ENCODE data around the gene NARF. TPM values are rescaled to one million over a fixed set of nuclear protein-coding genes. Genes with fewer than 3 reads are reported as not detected.
A peak's percentile ranks its signal among the peaks of the same experiment; 100 is the strongest.

Gene NARF
- polyA plus RNA-seq, 1 experiment = 76.1 TPM

DNA sequence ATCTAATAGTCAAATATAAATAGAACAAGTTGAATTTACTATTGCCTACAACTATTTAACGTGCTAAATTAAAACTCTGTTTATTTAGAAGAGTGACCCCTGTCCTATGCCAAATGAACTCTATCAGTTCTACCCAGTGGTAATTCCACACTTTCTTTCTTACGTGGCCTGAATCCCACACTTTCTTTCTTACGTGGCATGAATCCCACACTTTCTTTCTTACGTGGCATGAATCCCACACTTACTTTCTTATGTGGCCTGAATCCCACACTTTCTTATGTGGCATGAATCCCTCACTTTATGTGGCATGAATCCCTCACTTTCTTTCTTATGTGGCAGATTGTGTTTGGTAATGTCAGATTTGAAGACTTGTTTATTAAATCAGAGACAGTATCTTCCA is 67.2 kb downstream of the NARF start:
- CTCF ChIA-PET = no interaction called here
- no peak overlapping the region for H3K27ac ChIP-seq (ENCODE audit: low read depth, low read length)
- H3K27me3 ChIP-seq (ENCODE audit: control insufficient read depth, insufficient read depth, low read length) = no peaks in the 10 kb centered on the region
- H3K9me3 ChIP-seq (ENCODE audit: control insufficient read depth, insufficient read depth, low read length) = no peaks in the 10 kb centered on the region; the same call in 1 of the 2 replicates
- no peak overlapping the region for H3K4me3 ChIP-seq (ENCODE audit: low read depth, low read length)
- TF ChIP-seq CTCF (IDR thresholded peaks at IDR 0.05; ENCODE audit: low read depth, low read length) = no peak
- POLR2A ChIA-PET = no interaction called here
- DNase-seq (ENCODE audit: low read depth, low spot score) = no peak

DNA sequence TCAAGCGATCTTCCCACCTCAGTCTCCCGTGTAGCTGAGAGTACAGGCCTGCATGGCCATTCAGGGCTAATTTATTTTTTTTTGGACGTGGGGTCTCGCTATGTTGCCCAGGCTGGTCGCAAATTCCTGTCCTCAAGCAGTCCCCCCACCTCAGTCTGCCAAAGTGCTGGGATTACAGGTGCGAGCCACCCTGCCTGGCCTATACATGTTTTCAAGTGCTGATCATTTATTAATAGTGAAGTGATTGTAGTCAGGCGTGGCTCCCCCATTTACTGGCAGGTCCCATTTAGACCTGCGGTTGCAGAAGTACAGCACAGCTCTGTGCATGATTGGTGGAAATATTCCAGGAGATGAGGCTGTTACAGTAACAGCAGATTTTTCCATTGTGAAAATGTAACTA is 69.4 kb downstream of the NARF start:
- TF ChIP-seq CTCF (IDR thresholded peaks at IDR 0.05; ENCODE audit: low read depth, low read length) = no peak
- ChIA-PET POLR2A (no interaction called here), CTCF (interaction anchor here (1.3 kb wide), 1 partner anchor 26 kb away, joined by 4 read pairs; no protein-coding TSS in a partner anchor)
- Histone ChIP-seq H3K27me3 (ENCODE audit: control insufficient read depth, insufficient read depth, low read length) (no peaks in the 10 kb centered on the region), H3K27ac (ENCODE audit: low read depth, low read length) (no peak overlapping the region), H3K4me3 (ENCODE audit: low read depth, low read length) (no peak overlapping the region), H3K9me3 (ENCODE audit: control insufficient read depth, insufficient read depth, low read length) (no peaks in the 10 kb centered on the region)
- DNase-seq (ENCODE audit: low read depth, low spot score) = no peak

DNA sequence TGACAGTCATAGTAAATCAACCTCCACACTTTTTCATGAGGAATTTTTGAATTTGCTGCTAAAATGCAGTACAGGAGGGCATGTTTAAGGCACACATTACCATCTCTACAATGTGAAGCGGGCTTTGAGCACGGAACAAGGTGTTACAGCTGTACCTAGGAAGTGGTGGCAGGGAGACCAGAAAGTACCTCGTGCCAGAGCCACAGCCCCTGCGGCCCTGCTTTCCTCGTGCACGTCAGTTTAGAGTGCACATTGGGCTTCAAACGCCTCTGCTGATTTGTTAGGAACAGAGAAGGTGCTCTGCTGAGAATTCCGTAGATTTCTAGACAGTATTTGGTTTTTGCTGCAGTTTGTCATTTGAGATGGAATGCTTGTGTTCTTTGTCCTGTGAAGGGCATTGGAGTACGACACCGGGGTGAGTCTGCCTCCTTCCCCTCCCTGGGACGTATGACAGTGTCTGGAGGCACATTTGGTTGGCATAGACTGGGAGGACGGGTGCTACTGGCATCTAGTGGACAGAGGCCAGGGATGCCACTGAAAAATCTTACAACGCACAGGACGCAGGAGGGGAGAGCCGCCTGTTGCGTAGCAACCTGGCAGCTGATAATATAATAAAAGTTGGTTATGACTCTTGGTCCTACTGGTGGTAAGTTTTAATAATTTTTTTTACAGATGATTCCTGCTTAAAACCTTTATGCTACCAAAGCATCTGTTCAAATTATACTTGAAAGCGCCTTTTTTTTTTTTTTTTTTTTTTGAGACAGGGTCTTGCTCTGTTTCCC is 70.1 kb downstream of the NARF start:
- Histone ChIP-seq H3K27me3 (ENCODE audit: control insufficient read depth, insufficient read depth, low read length) (no peaks in the 10 kb centered on the region), H3K4me3 (ENCODE audit: low read depth, low read length) (no peak overlapping the region), H3K9me3 (ENCODE audit: control insufficient read depth, insufficient read depth, low read length) (no peaks in the 10 kb centered on the region), H3K27ac (ENCODE audit: low read depth, low read length) (peak overlapping the region; percentile 21)
- POLR2A ChIA-PET = no interaction called here
- TF ChIP-seq CTCF (IDR thresholded peaks at IDR 0.05; ENCODE audit: low read depth, low read length) = peak; percentile 27; the same call in 1 of the 2 replicates
- no peak for DNase-seq (ENCODE audit: low read depth, low spot score)
- CTCF ChIA-PET = interaction anchor here (1.3 kb wide), 1 partner anchor 26 kb away, joined by 4 read pairs; no protein-coding TSS in a partner anchor

DNA sequence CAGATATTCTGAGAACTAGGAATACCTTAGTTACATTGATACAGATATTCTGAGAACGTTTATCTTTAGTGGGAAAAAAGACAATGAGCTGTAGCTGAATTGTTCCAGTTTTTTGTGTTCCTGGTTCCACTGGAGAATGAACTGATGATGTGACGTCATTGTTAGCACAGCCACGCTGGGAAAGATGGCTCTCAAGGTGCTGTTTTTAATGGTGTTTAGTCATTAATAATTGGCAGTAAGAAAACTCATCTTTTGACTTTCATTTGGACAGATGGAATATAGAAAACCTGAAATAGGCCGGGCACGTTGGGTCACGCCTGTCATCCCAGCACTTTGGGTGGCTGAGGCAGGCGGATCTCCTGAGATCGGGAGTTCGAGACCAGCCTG is 71.4 kb downstream of the NARF start:
- POLR2A ChIA-PET = no interaction called here
- CTCF ChIA-PET = no interaction called here
- H3K9me3 ChIP-seq (ENCODE audit: control insufficient read depth, insufficient read depth, low read length) = no peaks in the 10 kb centered on the region

More for the DNA sequence above, 71.4 kb downstream of the NARF start:
- H3K27ac ChIP-seq (ENCODE audit: low read depth, low read length) = no peak overlapping the region
- no peaks in the 10 kb centered on the region for H3K27me3 ChIP-seq (ENCODE audit: control insufficient read depth, insufficient read depth, low read length)
- no peak for DNase-seq (ENCODE audit: low read depth, low spot score)
- TF ChIP-seq CTCF (IDR thresholded peaks at IDR 0.05; ENCODE audit: low read depth, low read length) = no peak
- no peak overlapping the region for H3K4me3 ChIP-seq (ENCODE audit: low read depth, low read length)
